Bronchial epithelial cell (primary cell): ENCODE measurements around the gene ATXN2. TPM values are rescaled to one million over a fixed set of nuclear protein-coding genes. Genes with fewer than 3 reads are reported as not detected.
"Not testable (repeated sequence)": the region's sequence is repeated elsewhere in the genome, so short reads cannot be mapped to it uniquely, and the experiment has no call there.

Experiments
- DNase-seq: peaks from one replicate; pipeline ENCODE4 v3.0.0-alpha.2; 2010; ENCODE audit warnings: low read depth
- FAIRE-seq: peaks from 2 replicates; lab custom pipeline; 2011; peaks lifted over from hg19 to GRCh38; lab: Jason Lieb, UNC
- H3K27me3 ChIP-seq: 2 replicates; pipeline ENCODE4 v1.5.1; 2011; ENCODE audit warnings: low read length; ENCODE audit not compliant: control insufficient read depth, insufficient read depth
- H3K36me3 ChIP-seq: 2 replicates; pipeline ENCODE4 v1.5.1; 2011; ENCODE audit warnings: low read length; ENCODE audit not compliant: control insufficient read depth, insufficient read depth
- H3K4me3 ChIP-seq: 2 replicates; pipeline ENCODE4 v1.5.1; 2011; ENCODE audit warnings: mild to moderate bottlenecking, low read depth, low read length, control low read depth
- CTCF ChIP-seq: IDR thresholded peaks from 2 replicates; pipeline ENCODE4 v1.5.1; 2011; ENCODE audit warnings: mild to moderate bottlenecking, moderate library complexity, low read length, control low read depth, inconsistent platforms; ENCODE audit not compliant: insufficient read depth, severe bottlenecking
- total RNA-seq: library from RNA; depleted of rRNA; stranded (reverse); fragments of >200 nt; gene quantifications from 2 replicates; pipeline ENCODE4 v1.2.1, GENCODE V29; 2014

The ATXN2 gene
- total RNA-seq, 1 donor from 2014 or later: 8.7 TPM

GRCh38 chr12:111519083-111519482, 80.0 kb downstream of the ATXN2 start:
- Histone ChIP-seq H3K27me3 (no peaks in the 10 kb centered on the region), H3K4me3 (no peak overlapping the region), H3K36me3 (peaks cover 9% of the 10 kb centered on the region)
- TF ChIP-seq CTCF: no peak
- peak; percentile 55 for FAIRE-seq
- DNase-seq: no peak

- H3K4me3 ChIP-seq, H3K27me3 ChIP-seq, DNase-seq, H3K36me3 ChIP-seq, FAIRE-seq: not testable (repeated sequence)
Measured at GRCh38 chr12:111507719-111508118, 91.4 kb downstream of the ATXN2 start.

- not testable (repeated sequence) for H3K36me3 ChIP-seq, H3K4me3 ChIP-seq, H3K27me3 ChIP-seq, FAIRE-seq, DNase-seq
Measured at GRCh38 chr12:111507258-111507657, 91.9 kb downstream of the ATXN2 start.

- Histone ChIP-seq H3K36me3 (peaks cover 5% of the 10 kb centered on the region), H3K4me3 (no peak overlapping the region), H3K27me3 (no peaks in the 10 kb centered on the region)
- no peak for FAIRE-seq
- no peak for DNase-seq
- no peak for TF ChIP-seq CTCF
Measured at GRCh38 chr12:111506260-111506659, 92.9 kb downstream of the ATXN2 start.

GRCh38 chr12:111505601-111506036, 93.5 kb downstream of the ATXN2 start:
- TF ChIP-seq CTCF: no peak
- DNase-seq (no peak), FAIRE-seq (no peak)
- Histone ChIP-seq H3K4me3 (no peak overlapping the region), H3K36me3 (peaks cover 6% of the 10 kb centered on the region), H3K27me3 (no peaks in the 10 kb centered on the region)

GRCh38 chr12:111503116-111503515, 96.0 kb downstream of the ATXN2 start:
- FAIRE-seq: no peak
- Histone ChIP-seq H3K36me3 (peaks cover 5% of the 10 kb centered on the region), H3K27me3 (no peaks in the 10 kb centered on the region), H3K4me3 (no peak overlapping the region)
- no peak for DNase-seq
- no peak for TF ChIP-seq CTCF

- FAIRE-seq: no peak
- no peak for TF ChIP-seq CTCF
- Histone ChIP-seq H3K4me3 (no peak overlapping the region), H3K36me3 (peaks cover 12% of the 10 kb centered on the region), H3K27me3 (no peaks in the 10 kb centered on the region)
- DNase-seq: no peak
Measured at GRCh38 chr12:111494676-111495075, 104.4 kb downstream of the ATXN2 start.

- H3K36me3 ChIP-seq: peaks cover 17% of the 10 kb centered on the region
- FAIRE-seq, H3K4me3 ChIP-seq, H3K27me3 ChIP-seq: not testable (repeated sequence)
- DNase-seq: peak; percentile 25
Measured at GRCh38 chr12:111492979-111493378, 106.1 kb downstream of the ATXN2 start.
